ENCODE measurements around the gene TCEAL7. TPM values are rescaled to one million over a fixed set of nuclear protein-coding genes. Genes with fewer than 3 reads are reported as not detected.

Gene TCEAL7
- total and polyA plus RNA-seq, 2 of the 13 experiments (the other 11 are each of a cell fraction or from before 2014, with no cell fraction given) = not detected

DNA sequence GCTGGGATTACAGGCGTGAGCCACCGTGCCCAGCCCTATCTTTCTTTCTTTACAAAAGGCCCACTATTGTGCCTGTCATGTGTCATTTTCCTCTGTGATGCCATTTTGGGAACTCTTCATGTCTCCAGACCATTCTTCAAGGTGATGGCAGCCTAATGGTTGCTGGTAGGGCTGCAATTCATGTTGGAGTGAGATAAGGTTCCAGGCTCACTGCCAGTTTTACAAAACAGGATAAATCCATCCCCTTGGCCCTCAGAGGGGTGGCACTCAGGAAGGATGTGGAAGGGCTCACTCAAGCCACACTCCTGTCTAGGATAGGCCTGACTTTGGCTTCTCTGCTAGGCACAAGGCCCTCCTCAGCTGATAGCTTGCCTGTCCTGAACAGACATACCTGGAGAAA is 30.1 kb downstream of the TCEAL7 start:
- no peak for ATAC-seq
- Histone ChIP-seq H3K27ac (ENCODE audit: extremely low read length, insufficient read depth, low read length) (no peak overlapping the region), H3K36me3 (replicated peaks in 1 of 2; ENCODE audit: control insufficient read depth in 1 of 2, insufficient read depth in 2 of 2, low read length in 2 of 2) (no peaks in the 10 kb centered on the region)

GRCh38 chrX:103360916-103361315 is 30.9 kb downstream of the TCEAL7 start:
- POLR2A ChIA-PET = no interaction called here
- FAIRE-seq (no peak), DNase-seq (ENCODE audit: low spot score) (no peak), ATAC-seq (no peak)
- H3K27me3 ChIP-seq (ENCODE audit: control insufficient read depth in 1 of 2, insufficient read depth in 2 of 2, low read length in 2 of 2) = no peaks in the 10 kb centered on the region; a peak in 1 of 5 replicates
- no peaks in the 10 kb centered on the region for H4K20me1 ChIP-seq (ENCODE audit: insufficient read depth, low read length)
- no TSS peak for BruUV-seq (replicated peaks)
- H3K4me3 ChIP-seq (replicated peaks in 1 of 3; ENCODE audit: insufficient read depth in 1 of 3, low read depth in 2 of 3, low read length in 3 of 3) = no peak overlapping the region
- H3K4me2 ChIP-seq (ENCODE audit: low read depth, low read length) = no peak overlapping the region
- H2AFZ ChIP-seq (ENCODE audit: low read length) = no peak overlapping the region
- H3K9ac ChIP-seq (ENCODE audit: insufficient read depth, low read depth, low read length) = no peak overlapping the region
- intact Hi-C loops (cut with micrococcal nuclease; ENCODE audit: unreplicated experiment) = no loop called here
- peaks cover 33% of the 10 kb centered on the region for H3K4me1 ChIP-seq (ENCODE audit: insufficient read depth, low read length)
- WGBS (ENCODE audit: low lambda C conversion rate) = 73% methylated on average over 1 of the region's 2 CpGs
- no peak overlapping the region for H3K27ac ChIP-seq (ENCODE audit: extremely low read length, insufficient read depth, low read length)
- H3K36me3 ChIP-seq (replicated peaks in 1 of 2; ENCODE audit: control insufficient read depth in 1 of 2, insufficient read depth in 2 of 2, low read length in 2 of 2) = no peaks in the 10 kb centered on the region
- CTCF ChIA-PET (ENCODE audit: low intra/inter-chr PET ratio, low total read pairs) = no interaction called here
- no peaks in the 10 kb centered on the region for H3K9me3 ChIP-seq (ENCODE audit: low read length)
- H3K79me2 ChIP-seq (ENCODE audit: insufficient read depth, low read length) = peaks cover 5% of the 10 kb centered on the region
- in situ Hi-C loops (cut with HindIII; ENCODE audit: extremely low pct_ligation_motif_present, low pct_unique_long_range_greater_than_20kb) = no loop called here
- TF ChIP-seq ZNF619 (CRISPR knock-in tag; IDR thresholded peaks at IDR 0.05) (no peak), SNAI1 (CRISPR knock-in tag; IDR thresholded peaks at IDR 0.05; ENCODE audit: borderline replicate concordance) (no peak), HOXA9 (CRISPR knock-in tag; IDR thresholded peaks at IDR 0.05; ENCODE audit: borderline replicate concordance) (no peak), MAFF (IDR thresholded peaks at IDR 0.05; ENCODE audit: low read depth, low read length) (no peak), MLX (CRISPR knock-in tag; IDR thresholded peaks at IDR 0.05) (no peak), ZFP36 (IDR thresholded peaks at IDR 0.05; ENCODE audit: borderline replicate concordance, low read depth, low read length, partially characterized antibody) (no peak), ZNF772 (CRISPR knock-in tag; IDR thresholded peaks at IDR 0.05) (no peak), MTA1 (CRISPR knock-in tag; IDR thresholded peaks at IDR 0.05; ENCODE audit: borderline replicate concordance) (no peak)
- TF ChIP-seq, protein P1, sequence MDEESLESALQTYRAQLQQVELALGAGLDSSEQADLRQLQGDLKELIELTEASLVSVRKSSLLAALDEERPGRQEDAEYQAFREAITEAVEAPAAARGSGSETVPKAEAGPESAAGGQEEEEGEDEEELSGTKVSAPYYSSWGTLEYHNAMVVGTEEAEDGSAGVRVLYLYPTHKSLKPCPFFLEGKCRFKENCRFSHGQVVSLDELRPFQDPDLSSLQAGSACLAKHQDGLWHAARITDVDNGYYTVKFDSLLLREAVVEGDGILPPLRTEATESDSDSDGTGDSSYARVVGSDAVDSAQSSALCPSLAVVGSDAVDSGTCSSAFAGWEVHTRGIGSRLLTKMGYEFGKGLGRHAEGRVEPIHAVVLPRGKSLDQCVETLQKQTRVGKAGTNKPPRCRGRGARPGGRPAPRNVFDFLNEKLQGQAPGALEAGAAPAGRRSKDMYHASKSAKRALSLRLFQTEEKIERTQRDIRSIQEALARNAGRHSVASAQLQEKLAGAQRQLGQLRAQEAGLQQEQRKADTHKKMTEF (CRISPR knock-in tag; IDR thresholded peaks at IDR 0.05) = no peak

More for the DNA sequence above, 30.1 kb downstream of the TCEAL7 start:
- Histone ChIP-seq H3K9ac (ENCODE audit: insufficient read depth, low read depth, low read length) (no peak overlapping the region), H2AFZ (ENCODE audit: low read length) (no peak overlapping the region), H3K79me2 (ENCODE audit: insufficient read depth, low read length) (peaks cover 5% of the 10 kb centered on the region), H3K4me1 (ENCODE audit: insufficient read depth, low read length) (peaks cover 33% of the 10 kb centered on the region), H3K9me3 (ENCODE audit: low read length) (no peaks in the 10 kb centered on the region), H3K27me3 (ENCODE audit: control insufficient read depth in 1 of 2, insufficient read depth in 2 of 2, low read length in 2 of 2) (no peaks in the 10 kb centered on the region; a peak in 1 of 5 replicates), H4K20me1 (ENCODE audit: insufficient read depth, low read length) (no peaks in the 10 kb centered on the region), H3K4me2 (ENCODE audit: low read depth, low read length) (no peak overlapping the region), H3K4me3 (replicated peaks in 1 of 3; ENCODE audit: insufficient read depth in 1 of 3, low read depth in 2 of 3, low read length in 3 of 3) (no peak overlapping the region)
- DNase-seq (ENCODE audit: low spot score) (no peak), FAIRE-seq (no peak)
- CTCF ChIA-PET (ENCODE audit: low intra/inter-chr PET ratio, low total read pairs) = no interaction called here
- WGBS (ENCODE audit: low lambda C conversion rate) = 100% methylated on average over 2 of the region's 2 CpGs
- no TSS peak for BruUV-seq (replicated peaks)
- in situ Hi-C loops (cut with HindIII; ENCODE audit: extremely low pct_ligation_motif_present, low pct_unique_long_range_greater_than_20kb) = no loop called here
- POLR2A ChIA-PET = no interaction called here
- intact Hi-C loops (cut with micrococcal nuclease; ENCODE audit: unreplicated experiment) = no loop called here
- TF ChIP-seq MTF2 (CRISPR knock-in tag; IDR thresholded peaks at IDR 0.05; ENCODE audit: borderline replicate concordance) = no peak
- TF ChIP-seq, protein P2, sequence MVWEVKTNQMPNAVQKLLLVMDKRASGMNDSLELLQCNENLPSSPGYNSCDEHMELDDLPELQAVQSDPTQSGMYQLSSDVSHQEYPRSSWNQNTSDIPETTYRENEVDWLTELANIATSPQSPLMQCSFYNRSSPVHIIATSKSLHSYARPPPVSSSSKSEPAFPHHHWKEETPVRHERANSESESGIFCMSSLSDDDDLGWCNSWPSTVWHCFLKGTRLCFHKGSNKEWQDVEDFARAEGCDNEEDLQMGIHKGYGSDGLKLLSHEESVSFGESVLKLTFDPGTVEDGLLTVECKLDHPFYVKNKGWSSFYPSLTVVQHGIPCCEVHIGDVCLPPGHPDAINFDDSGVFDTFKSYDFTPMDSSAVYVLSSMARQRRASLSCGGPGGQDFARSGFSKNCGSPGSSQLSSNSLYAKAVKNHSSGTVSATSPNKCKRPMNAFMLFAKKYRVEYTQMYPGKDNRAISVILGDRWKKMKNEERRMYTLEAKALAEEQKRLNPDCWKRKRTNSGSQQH (CRISPR knock-in tag; IDR thresholded peaks at IDR 0.05; ENCODE audit: low read depth) = no peak
- no peak for TF ChIP-seq JUNB (CRISPR knock-in tag; IDR thresholded peaks at IDR 0.05; ENCODE audit: borderline replicate concordance)
- TF ChIP-seq ZNF414 (CRISPR knock-in tag; IDR thresholded peaks at IDR 0.05) = no peak
- TF ChIP-seq ZNF138 (CRISPR knock-in tag; IDR thresholded peaks at IDR 0.05; ENCODE audit: low read depth) = no peak
- no peak for TF ChIP-seq ZNF660 (CRISPR knock-in tag; IDR thresholded peaks at IDR 0.05; ENCODE audit: borderline replicate concordance, low read depth)
- no peak for TF ChIP-seq KDM1A (CRISPR knock-in tag; IDR thresholded peaks at IDR 0.05)
- no peak for TF ChIP-seq ZFP90 (CRISPR knock-in tag; IDR thresholded peaks at IDR 0.05; ENCODE audit: borderline replicate concordance)
- TF ChIP-seq ZNF672 (CRISPR knock-in tag; IDR thresholded peaks at IDR 0.05) = no peak

Measured in HepG2 (cell line).